Prostate gland (tissue), 2 donors: ENCODE results near the gene RPL22L1. TPM values are rescaled to one million over a fixed set of nuclear protein-coding genes. Genes with fewer than 3 reads are reported as not detected.
"Not testable (repeated sequence)": the region's sequence is repeated elsewhere in the genome, so short reads cannot be mapped to it uniquely, and the experiment has no call there.

Source experiments
- DNase-seq: peaks from one replicate; pipeline ENCODE4 v3.0.0-alpha.2; 2019; ENCODE audit warnings: low spot score
- H3K27ac ChIP-seq, 2 donors: fragments of 200-600 bp; sonication (generic); 2 replicates each; pipeline ENCODE4 v1.5.1; 2017 to 2019
- H3K27me3 ChIP-seq: fragments of 200-600 bp; sonication (generic); replicated peaks from 2 replicates; pipeline ENCODE4 v1.5.1; 2019; ENCODE audit not compliant: insufficient read depth
- H3K36me3 ChIP-seq, 2 donors: fragments of 200-600 bp; sonication (generic); 1 replicate in 1 of 2; 2 replicates in 1 of 2; pipeline versions ENCODE4 v1.5.1 to v1.8.1; 2017 to 2019
- H3K4me1 ChIP-seq: fragments of 200-600 bp; sonication (generic); replicated peaks from 2 replicates; pipeline ENCODE4 v1.5.1; 2019
- H3K4me3 ChIP-seq, 2 donors: fragments of 200-600 bp; sonication (generic); 2 replicates each; pipeline ENCODE4 v1.5.1; 2017 to 2019
- H3K9me3 ChIP-seq: fragments of 200-600 bp; sonication (generic); 2 replicates; pipeline ENCODE4 v1.5.1; 2017
- POLR2A ChIP-seq: fragments of 450-650 bp; IDR thresholded peaks from one replicate; pipeline ENCODE4 v1.6.1; 2016; ENCODE audit warnings: antibody characterized with exemption, mild to moderate bottlenecking
- POLR2AphosphoS5 ChIP-seq: sonication (generic); formaldehyde crosslinking; IDR thresholded peaks from one replicate; pipeline ENCODE4 v1.6.1; 2017; ENCODE audit warnings: antibody characterized with exemption
- WGBS: methylation state at CpG from one replicate; pipeline ENCODE4 v1.1.5; 2018; 5-methylcytosine and 5-hydroxymethylcytosine counted together
- intact Hi-C: fragments of 100-400 bp; cut with DNase I; formaldehyde crosslinking; loops from one replicate; pipeline ENCODE4 v1.14.2; 2022
- total RNA-seq, 2 donors: library from RNA; depleted of rRNA; stranded (reverse); fragments of >200 nt; gene quantifications; one replicate each; pipeline ENCODE4 v1.1.0, GENCODE V29; 2016
- TF ChIP-seq, protein P1 (sequence below), 4 experiments: fragments of 200-600 bp in 2 of 4; fragments of 450-650 bp in 2 of 4; sonication (generic) in 2 of 4; IDR thresholded peaks; 1 replicate in 3 of 4; 2 replicates in 1 of 4; pipeline ENCODE4 v1.5.1; 2016 to 2019; ENCODE audit warnings: antibody characterized with exemption in 4 of 4, mild to moderate bottlenecking in 2 of 4, moderate library complexity in 2 of 4

Gene RPL22L1
- total RNA-seq, 2 donors from 2014 or later = 17.8 to 60.8 TPM

DNA sequence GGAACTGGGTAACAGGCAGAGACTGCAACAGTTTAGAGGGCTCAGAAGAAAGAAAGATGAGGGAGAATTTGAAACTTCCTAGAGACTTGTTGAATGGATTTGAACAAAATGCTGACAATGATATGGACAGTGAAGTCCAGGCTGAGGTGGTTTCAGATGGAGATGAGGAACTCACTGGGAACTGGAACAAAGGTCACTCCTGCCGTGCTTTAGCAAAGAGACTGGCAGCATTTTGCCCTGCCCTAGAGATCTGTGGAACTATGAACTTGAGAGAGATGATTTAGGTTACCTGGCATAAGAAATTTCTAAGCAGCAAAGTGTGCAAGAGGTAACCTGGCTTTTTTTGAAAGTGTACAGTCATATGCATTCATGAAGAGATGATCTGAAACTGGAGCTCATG lies 26.8 kb upstream of the RPL22L1 start:
- 91% methylated on average over 1 of the region's 1 CpG for WGBS
- Histone ChIP-seq H3K4me3 (no peak overlapping the region), H3K9me3 (no peaks in the 10 kb centered on the region), H3K36me3 (no peaks in the 10 kb centered on the region), H3K27me3 (no peaks in the 10 kb centered on the region), H3K4me1 (no peaks in the 10 kb centered on the region), H3K27ac (no peak overlapping the region)
- TF ChIP-seq, protein P1, sequence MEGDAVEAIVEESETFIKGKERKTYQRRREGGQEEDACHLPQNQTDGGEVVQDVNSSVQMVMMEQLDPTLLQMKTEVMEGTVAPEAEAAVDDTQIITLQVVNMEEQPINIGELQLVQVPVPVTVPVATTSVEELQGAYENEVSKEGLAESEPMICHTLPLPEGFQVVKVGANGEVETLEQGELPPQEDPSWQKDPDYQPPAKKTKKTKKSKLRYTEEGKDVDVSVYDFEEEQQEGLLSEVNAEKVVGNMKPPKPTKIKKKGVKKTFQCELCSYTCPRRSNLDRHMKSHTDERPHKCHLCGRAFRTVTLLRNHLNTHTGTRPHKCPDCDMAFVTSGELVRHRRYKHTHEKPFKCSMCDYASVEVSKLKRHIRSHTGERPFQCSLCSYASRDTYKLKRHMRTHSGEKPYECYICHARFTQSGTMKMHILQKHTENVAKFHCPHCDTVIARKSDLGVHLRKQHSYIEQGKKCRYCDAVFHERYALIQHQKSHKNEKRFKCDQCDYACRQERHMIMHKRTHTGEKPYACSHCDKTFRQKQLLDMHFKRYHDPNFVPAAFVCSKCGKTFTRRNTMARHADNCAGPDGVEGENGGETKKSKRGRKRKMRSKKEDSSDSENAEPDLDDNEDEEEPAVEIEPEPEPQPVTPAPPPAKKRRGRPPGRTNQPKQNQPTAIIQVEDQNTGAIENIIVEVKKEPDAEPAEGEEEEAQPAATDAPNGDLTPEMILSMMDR (IDR thresholded peaks at IDR 0.05) = no peak
- TF ChIP-seq POLR2AphosphoS5 (no peak), POLR2A (no peak)
- intact Hi-C loops = no loop called here
- no peak for DNase-seq

DNA sequence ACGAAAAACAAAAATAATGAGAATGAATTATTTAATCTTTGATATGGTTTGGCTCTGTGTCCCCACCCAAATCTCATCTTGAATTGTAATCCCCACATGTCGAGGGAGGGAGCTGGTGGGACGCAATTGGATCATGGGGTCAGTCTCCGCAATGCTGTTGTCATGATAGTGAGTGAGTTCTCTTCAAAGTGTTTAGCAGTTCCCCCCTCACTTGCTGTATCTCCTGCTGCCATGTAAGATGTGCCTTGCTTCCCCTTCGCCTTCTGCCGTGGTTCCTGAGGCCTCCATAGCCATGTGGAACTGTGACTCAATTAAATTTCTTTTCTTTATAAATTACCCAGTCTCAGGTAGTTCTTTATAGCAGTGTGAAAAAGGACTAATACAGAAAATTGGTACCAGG lies 26.3 kb upstream of the RPL22L1 start:
- not testable (repeated sequence) for H3K36me3 ChIP-seq, DNase-seq
- WGBS = 89% methylated on average over 6 of the region's 6 CpGs

DNA sequence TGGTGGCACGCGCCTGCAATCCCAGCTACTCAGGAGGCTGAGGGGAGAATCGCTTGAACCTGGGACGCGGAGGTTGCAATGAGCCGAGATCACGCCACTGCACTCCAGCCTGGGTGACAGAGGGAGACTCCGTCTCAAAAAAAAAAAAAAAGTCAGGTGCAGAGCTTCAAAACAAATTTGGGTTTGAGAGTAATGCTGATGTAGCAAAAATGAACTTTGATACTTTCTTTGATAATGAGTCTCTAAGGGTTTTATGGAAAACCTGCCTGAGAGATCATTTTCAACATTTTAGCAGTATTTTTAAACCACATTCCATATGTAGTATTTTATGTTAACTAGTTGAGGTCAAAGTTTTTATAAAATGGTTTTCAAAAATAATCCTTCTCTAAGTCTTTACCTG lies 23.9 kb upstream of the RPL22L1 start:
- intact Hi-C loops = no loop called here
- Histone ChIP-seq H3K27ac (no peak overlapping the region), H3K36me3 (no peaks in the 10 kb centered on the region), H3K4me1 (no peaks in the 10 kb centered on the region), H3K9me3 (no peaks in the 10 kb centered on the region), H3K4me3 (no peak overlapping the region), H3K27me3 (no peaks in the 10 kb centered on the region)
- 98% methylated on average over 8 of the region's 8 CpGs for WGBS
- no peak for DNase-seq
- TF ChIP-seq POLR2AphosphoS5 = no peak
- TF ChIP-seq, protein P1 (IDR thresholded peaks at IDR 0.05) = no peak
- no peak for TF ChIP-seq POLR2A

More for the DNA sequence above, 26.3 kb upstream of the RPL22L1 start:
- H3K27ac ChIP-seq, intact Hi-C loops, H3K4me3 ChIP-seq, H3K4me1 ChIP-seq, H3K9me3 ChIP-seq, H3K27me3 ChIP-seq: not testable (repeated sequence)

DNA sequence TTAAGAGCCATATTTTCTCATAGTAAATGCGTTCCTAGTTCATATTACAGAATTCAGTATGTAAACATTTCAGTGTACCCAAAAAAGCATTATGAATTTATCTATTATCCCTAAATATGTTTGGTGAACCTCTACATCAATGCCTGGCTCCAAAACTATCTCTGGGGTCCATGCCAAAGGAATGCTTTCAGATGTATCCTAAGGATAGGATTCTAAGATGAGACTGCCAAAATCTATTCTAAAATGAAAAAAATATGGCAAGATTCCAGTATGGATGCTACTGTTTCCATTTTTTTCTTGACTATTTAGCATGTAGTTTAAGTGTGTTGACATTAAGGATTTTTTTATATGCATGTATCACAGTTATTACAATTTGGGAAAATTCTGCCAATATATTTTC lies 19.6 kb upstream of the RPL22L1 start:
- no peak for DNase-seq
- 44% methylated on average over 1 of the region's 1 CpG for WGBS
- intact Hi-C loops = no loop called here
- H3K9me3 ChIP-seq = no peaks in the 10 kb centered on the region
- no peaks in the 10 kb centered on the region for H3K4me1 ChIP-seq
- H3K27ac ChIP-seq = no peak overlapping the region
- no peaks in the 10 kb centered on the region for H3K36me3 ChIP-seq
- TF ChIP-seq POLR2AphosphoS5 (no peak), POLR2A (no peak)
- TF ChIP-seq, protein P1 (IDR thresholded peaks at IDR 0.05) = no peak
- no peak overlapping the region for H3K4me3 ChIP-seq
- no peaks in the 10 kb centered on the region for H3K27me3 ChIP-seq

DNA sequence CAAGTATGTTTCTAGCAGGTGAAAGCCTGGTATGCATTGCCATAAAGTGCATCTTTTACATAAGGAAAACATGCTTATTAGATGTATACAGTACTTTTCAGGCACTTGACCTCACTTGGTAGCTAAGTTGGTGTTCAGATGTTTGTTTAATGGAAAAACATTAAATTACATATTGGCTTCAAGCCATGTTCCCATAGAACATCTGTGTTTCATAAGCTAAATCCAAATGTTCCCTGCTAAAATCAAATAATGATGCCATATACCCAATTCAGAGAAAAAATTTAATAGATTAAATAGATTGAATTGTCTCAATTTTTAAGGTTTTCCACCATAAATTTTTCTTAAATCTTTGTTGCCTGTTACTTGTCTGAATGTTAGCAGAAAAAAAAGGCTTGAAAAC lies 19.1 kb upstream of the RPL22L1 start:
- H3K4me1 ChIP-seq = no peaks in the 10 kb centered on the region
- H3K9me3 ChIP-seq = no peaks in the 10 kb centered on the region
- TF ChIP-seq, protein P1 (IDR thresholded peaks at IDR 0.05) = no peak
- no peak for TF ChIP-seq POLR2A
- no peak for TF ChIP-seq POLR2AphosphoS5
- no peak overlapping the region for H3K27ac ChIP-seq
- H3K4me3 ChIP-seq = no peak overlapping the region
- H3K27me3 ChIP-seq = no peaks in the 10 kb centered on the region
- DNase-seq = no peak
- no peaks in the 10 kb centered on the region for H3K36me3 ChIP-seq
- intact Hi-C loops = no loop called here

DNA sequence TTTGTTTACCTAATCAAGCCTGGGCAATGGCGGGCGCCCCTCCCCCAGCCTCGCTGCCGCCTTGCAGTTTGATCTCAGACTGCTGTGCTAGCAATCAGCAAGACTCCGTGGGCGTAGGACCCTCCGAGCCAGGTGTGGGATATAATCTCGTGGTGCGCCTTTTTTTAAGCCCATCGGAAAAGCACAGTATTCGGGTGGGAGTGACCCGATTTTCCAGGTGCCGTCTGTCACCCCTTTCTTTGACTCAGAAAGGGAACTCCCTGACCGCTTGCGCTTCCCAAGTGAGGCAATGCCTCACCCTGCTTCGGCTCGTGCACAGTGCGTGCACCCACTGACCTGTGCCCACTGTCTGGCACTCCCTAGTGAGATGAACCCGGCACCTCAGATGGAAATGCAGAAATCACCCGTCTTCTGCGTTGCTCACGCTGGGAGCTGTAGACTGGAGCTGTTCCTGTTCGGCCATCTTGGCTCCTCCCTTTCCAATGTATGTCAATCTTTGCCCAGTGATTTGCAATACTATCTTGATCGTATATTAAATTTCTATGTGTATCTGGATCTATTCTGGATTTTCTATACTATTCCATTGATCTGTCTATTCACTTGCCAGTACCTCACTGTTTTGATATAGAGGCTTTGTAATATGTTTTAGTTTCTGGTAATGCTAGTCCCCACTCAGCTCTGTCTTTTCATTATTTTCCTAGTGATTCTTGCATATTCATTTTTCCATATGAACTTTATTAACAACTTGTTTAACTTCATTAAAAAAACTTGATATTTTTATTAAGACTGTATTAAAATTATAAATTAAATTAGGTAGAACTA lies 14.3 kb upstream of the RPL22L1 start:
- H3K36me3 ChIP-seq, H3K4me1 ChIP-seq, intact Hi-C loops, H3K9me3 ChIP-seq, DNase-seq, H3K27ac ChIP-seq, H3K27me3 ChIP-seq, H3K4me3 ChIP-seq: not testable (repeated sequence)
- WGBS = 82% methylated on average over 20 of the region's 24 CpGs

DNA sequence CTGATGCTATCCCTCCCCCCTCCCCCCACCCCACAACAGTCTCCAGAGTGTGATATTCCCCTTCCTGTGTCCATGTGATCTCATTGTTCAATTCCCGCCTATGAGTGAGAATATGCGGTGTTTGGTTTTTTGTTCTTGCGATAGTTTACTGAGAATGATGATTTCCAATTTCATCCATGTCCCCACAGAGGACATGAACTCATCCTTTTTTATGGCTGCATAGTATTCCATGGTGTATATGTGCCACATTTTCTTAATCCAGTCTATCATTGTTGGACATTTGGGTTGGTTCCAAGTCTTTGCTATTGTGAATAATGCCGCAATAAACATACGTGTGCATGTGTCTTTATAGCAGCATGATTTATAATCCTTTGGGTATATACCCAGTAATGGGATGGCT lies 8.7 kb upstream of the RPL22L1 start:
- 97% methylated on average over 3 of the region's 5 CpGs for WGBS
- intact Hi-C loops, H3K27ac ChIP-seq, DNase-seq, H3K9me3 ChIP-seq, H3K4me1 ChIP-seq, H3K27me3 ChIP-seq, H3K36me3 ChIP-seq, H3K4me3 ChIP-seq: not testable (repeated sequence)

DNA sequence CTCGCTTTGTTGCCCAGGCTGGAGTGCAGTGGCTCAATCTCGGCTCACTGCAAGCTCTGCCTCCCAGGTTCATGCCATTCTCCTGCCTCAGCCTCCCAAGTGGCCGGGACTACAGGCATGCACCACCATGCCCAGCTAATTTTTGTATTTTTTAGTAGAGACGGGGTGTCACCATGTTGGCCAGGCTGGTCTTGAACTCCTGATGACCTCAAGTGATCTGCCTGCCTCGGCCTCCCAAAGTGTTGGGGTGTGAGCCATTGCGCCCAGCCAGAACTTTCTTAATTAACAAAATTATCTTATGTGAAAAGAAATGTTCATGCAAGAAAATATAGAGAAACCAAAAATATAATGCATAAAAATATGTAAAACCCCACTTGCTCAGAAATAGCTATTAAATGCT lies 7.3 kb upstream of the RPL22L1 start:
- H3K27ac ChIP-seq, H3K4me1 ChIP-seq, H3K4me3 ChIP-seq, H3K36me3 ChIP-seq, H3K9me3 ChIP-seq, H3K27me3 ChIP-seq, DNase-seq, intact Hi-C loops: not testable (repeated sequence)
- 90% methylated on average over 6 of the region's 6 CpGs for WGBS
